HG02870 (cell line): ENCODE results near the gene RALGAPA2.

ENCODE experiments used
- ATAC-seq: cut with Tn5 transposase; IDR thresholded peaks from one replicate; pipeline ENCODE4 v1.9.1; 2021; ENCODE audit warnings: mild to moderate bottlenecking, moderate library complexity; ENCODE audit not compliant: unreplicated experiment

The RALGAPA2 gene

DNA sequence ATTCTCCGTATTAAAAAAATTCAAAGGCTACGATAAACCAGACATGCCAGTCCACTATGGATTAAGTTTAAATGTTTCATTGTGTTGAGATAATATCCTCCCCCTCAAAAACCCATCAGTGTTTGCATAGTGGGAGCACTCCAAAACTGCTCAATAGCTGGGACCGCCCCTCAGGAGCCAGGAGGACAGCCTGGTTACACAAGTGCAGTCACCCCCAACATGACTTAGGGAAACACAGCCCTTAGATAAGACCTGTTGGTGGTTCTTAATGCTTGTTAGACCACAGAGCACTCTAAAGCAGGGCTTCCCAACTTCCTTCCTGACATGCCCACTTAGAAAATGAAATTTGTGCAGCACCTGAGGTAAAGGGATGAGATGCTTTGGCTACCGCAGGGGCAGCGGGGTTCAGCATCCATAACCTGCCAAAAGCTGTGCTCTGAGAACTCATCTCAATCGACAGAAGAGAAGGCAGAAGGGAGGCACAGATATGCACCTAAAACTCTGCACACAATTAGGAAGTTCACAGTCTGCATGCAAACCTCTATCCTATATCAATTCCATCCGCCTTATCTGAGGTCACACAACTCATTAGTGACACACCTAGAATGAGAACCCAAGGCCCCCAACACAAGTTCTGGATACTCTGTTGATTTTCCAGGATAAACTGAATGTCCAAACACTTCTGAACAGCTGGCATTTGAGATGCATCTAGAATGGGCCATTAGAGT is 74.3 kb downstream of the RALGAPA2 start:
- ATAC-seq, result no peak

DNA sequence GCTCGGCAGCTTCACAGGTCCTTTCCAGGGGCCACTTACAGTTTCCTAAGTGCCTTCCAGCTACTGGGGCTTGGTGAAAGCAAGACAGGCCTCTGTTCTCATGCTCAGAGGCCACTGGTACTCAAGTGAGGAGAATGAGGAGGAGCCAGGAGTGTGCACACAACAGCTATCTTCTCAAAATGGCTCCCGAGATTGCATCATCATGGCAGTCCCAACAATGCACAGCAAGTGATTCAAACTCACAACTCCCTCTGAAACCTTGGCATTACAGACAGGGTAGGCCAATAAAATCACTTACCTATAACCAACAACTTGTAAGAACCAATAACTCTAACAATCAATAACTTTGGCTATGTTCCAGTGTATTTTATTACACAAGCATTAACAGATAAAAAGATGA is 77.4 kb downstream of the RALGAPA2 start:
- ATAC-seq, result no peak

GRCh38 chr20:20632644-20633043 is 79.8 kb downstream of the RALGAPA2 start:
- ATAC-seq, result no peak

DNA sequence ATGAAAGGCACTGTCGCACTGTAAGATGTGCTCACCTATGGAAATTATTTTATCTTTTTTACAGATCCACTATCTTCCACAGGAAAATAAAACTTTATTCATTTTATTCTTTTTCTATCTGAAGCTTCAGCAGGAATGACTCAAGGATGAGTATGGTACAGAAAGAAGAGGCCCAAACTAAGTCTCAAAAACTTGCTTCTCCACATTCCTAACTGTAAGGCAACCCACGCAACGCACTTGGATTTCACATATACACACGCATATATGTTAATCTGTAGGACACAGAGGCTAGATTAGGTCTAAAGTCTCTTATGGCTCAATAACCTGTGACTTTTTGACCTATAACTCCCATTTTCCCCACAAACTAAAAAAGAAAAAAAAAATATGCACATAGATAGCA is 81.9 kb downstream of the RALGAPA2 start:
- no peak for ATAC-seq

DNA sequence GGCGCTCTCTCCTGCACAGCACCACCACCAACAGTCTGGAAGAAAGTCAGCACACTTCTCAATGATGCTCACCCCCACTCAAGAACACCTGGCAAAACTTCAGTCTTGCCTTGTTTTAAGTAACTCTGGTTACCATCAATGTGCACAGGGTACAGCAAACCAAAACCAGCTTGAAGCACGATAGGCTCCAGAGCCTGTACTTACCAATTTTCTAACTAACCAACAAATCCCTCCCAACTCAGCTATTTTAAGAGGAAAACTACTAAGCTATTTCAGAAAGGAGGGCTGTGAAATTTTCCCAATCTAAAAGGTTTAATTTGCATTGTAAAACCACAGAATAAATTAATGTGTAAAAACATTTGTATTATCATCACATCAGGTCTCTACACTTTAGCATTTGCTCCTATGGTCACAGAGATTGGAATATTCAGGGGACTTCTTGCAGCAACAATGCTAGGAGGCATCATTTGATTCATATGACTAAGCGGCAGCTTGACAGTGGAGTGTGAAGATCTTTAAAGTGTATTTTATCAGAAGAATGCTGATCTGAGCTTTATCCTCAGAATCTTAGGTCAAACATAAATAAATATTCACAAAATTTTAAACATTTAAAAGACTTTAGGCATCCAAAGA is 82.8 kb downstream of the RALGAPA2 start:
- no peak for ATAC-seq

DNA sequence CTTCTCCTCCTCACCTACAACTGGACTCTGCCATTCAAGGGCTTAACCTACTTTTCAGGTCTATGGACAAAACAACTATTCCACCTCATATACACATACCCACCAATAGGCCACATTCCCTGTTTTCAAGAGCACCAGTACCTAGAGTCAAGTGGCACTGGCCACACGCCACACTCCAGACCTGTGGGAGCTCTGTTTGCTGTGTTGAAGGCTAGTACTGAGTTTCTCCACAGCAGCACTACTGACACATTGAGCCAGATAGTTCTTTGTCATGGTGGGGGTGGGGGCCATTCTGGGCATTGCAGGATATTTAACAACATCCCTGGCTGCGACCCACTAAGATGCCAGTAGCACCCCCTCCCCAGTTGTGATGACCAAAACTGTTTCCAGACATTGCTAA is 84.1 kb downstream of the RALGAPA2 start:
- ATAC-seq, result no peak

- no peak for ATAC-seq
Measured at GRCh38 chr20:20627471-20627870, 85.0 kb downstream of the RALGAPA2 start.

DNA sequence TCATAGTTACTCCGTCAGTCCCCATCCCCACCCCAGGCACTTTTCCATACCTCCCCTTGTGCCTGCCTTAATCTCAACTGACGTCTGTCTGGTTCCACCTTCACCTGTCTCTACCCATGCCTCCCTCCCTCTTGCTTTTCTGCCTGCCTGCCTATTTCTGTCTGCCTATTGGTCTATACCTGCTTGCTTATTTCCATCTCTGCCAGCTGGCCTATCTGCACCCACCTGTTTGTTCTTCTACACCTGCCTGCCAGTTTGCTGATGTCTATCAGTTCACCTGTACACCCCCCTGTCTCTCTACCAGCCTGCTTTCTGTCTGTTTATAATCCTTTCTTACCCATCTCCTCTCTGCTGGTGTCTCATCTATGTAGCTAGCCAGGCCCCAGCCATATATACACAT is 87.5 kb downstream of the RALGAPA2 start:
- no peak for ATAC-seq

GRCh38 chr20:20621195-20621594 is 91.2 kb downstream of the RALGAPA2 start:
- no peak for ATAC-seq

GRCh38 chr20:20614391-20614790 is 98.1 kb downstream of the RALGAPA2 start:
- ATAC-seq, result no peak

- ATAC-seq, result no peak
Measured at GRCh38 chr20:20612251-20612650, 100.2 kb downstream of the RALGAPA2 start.

GRCh38 chr20:20611167-20611566 is 101.3 kb downstream of the RALGAPA2 start:
- ATAC-seq, result no peak

GRCh38 chr20:20609522-20609921 is 102.9 kb downstream of the RALGAPA2 start:
- no peak for ATAC-seq

GRCh38 chr20:20608641-20609040 is 103.8 kb downstream of the RALGAPA2 start:
- ATAC-seq, result no peak

- ATAC-seq, result no peak
Measured at GRCh38 chr20:20608041-20608440, 104.4 kb downstream of the RALGAPA2 start.

- no peak for ATAC-seq
Measured at GRCh38 chr20:20606881-20607280, 105.6 kb downstream of the RALGAPA2 start.

DNA sequence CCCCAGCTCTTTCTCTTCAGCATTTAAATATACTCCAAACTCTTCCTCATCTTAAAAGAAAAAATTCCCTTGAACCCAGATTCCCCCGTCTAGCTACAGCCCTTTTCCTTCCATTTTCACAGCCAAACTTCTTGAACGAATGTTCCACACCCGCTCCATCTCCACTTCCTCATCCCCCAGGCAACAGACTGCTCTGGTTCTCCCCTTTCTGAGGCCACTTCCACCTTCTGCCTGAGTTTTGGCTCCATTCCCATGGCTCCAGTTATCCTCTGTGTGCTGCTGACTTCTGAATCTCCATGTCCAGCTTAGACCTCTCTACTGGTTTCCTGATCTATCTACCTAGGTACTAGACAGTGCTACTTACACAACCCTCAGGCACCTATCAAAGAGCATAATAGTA is 106.4 kb downstream of the RALGAPA2 start:
- no peak for ATAC-seq

- no peak for ATAC-seq
Measured at GRCh38 chr20:20604907-20605306, 107.5 kb downstream of the RALGAPA2 start.

DNA sequence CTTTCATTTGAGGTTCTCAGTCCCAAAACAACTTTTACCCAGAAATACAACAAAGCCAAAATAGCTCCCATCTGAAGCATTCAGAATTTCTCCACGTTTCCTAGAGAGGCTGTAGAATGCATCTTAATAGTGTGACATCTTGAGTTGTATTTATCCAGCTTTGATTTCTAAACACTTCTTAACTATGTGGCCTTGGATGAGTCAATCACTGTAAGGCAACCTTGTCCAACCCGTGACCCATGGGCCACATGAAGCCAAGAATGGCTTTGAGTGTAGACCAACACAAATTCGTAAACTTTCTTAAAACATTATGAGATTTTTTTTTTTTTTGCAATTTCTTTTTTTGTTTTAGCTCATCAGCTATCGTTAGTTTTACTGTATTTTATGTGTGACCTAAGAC is 108.1 kb downstream of the RALGAPA2 start:
- no peak for ATAC-seq

- peak; percentile 98 for ATAC-seq
Measured at GRCh38 chr20:20603339-20603990, 109.0 kb downstream of the RALGAPA2 start.

- no peak for ATAC-seq
Measured at GRCh38 chr20:20597966-20598365, 114.5 kb downstream of the RALGAPA2 start.

DNA sequence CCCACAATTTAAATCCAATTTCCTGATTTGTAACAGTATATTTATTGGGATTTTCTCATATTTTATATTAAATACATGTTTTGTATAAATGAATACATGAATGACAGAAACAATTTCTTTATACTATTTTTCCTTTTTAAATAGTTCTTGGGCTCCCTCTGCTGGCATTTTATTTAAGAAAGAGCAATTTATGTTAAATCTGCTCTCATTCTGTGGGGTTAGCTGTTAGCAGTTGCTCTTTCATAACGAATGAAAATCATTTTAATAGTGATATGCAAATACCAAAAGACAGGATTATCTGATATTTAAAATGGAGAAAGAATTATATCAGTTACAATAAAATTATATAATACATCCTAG is 118.3 kb downstream of the RALGAPA2 start:
- ATAC-seq, result no peak
